ENCODE data around the gene SNAP25.

SNAP25 gene

DNA sequence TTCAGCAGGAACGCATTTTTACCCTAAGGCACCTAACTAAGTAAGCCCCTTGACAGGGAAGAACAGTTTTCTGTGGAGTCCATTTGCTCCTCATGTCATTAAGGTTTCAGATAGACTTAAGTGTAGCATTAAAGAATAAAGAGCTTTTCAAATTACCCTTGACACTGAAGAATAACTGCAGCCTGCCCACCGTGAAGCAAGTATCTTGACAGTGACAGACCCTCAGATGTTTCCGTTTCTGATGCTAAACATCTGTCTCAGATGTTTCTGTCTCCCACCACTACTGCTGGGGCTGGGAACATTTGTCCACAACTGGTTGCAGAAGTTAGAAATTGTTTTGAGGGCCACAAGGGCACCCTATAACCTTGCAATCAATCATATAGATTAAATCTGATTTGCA, 50.0 kb downstream of the SNAP25 start:
- DNase-seq: no peak

GRCh38 chr20:10270630-10271029, 52.0 kb downstream of the SNAP25 start:
- DNase-seq: no peak

- DNase-seq: no peak
Measured at GRCh38 chr20:10271494-10272219, 53.0 kb downstream of the SNAP25 start.

DNA sequence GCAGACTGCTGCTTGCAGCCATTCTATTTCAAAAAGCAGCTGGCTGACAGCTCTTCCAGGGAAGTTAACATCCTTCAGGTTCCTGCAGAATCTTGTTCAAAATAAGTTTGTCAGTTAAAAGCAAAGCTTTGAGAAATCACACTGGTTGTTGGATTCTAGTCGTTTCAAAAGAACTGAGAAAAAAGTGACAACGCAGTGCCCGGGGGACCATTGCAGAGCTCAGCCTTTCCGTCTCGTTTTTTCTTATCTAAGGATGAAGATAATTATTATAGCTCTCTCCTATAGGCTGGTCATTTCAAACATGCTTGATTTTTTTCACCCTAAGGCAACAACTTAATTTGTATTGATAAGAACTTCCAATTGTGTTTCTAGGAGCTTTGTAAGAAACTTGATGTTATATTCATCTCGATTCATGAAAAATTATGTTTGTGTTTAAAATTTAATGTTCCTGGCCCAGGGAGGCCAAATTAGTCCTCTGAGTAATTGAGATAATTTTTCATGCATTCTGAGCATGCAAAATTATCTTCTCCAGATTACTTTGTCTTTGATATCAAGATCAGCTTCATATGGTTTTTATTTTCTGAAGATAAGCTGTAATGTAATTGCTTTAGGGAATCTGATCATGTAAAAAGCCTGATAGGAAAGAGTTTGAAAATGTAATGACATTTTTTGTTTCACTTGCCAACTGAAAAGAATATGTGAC, 58.4 kb downstream of the SNAP25 start:
- no peak for DNase-seq

DNA sequence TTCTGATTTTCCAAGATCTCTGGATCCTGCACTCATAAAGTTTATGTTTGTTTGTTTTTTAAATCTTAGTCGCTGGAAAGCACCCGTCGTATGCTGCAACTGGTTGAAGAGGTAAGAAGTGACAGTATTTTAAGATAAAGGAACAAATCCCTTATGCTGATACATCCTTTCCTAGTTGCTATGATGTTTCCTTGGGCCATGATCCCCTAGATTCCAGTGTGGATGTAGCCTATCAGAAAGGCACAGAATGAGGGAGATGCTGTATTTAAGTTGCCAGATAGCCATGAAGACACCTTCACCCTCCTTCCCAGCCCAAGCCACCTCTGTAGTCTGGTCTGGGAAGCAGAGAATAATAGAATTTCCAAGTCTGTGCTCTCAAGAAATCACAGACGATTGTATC, 59.0 kb downstream of the SNAP25 start:
- DNase-seq: no peak

- no peak for DNase-seq
Measured at GRCh38 chr20:10278412-10278811, 59.8 kb downstream of the SNAP25 start.

GRCh38 chr20:10280018-10280908, 61.6 kb downstream of the SNAP25 start:
- no peak for DNase-seq

DNA sequence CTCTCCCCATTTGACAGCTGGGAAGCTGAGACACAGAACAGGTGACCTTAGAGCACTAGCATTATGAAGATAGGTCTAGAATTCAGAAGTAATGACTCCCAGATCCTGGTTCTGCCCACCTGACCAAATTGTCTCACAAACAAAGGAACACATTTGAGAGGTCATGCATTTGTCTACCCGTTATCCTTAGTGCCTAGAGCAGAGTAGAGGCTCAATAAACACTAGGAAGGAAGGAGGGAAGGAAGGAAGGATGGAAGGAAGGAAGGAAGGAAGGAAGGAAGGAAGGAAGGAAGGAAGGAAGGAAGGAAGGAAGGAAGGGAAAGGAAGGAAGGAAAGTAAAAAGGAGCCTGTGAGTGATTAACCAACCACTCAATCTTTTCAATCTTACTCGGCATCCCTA, 63.3 kb downstream of the SNAP25 start:
- no peak for DNase-seq

- DNase-seq: no peak
Measured at GRCh38 chr20:10282979-10283456, 64.4 kb downstream of the SNAP25 start.

GRCh38 chr20:10286356-10286755, 67.7 kb downstream of the SNAP25 start:
- no peak for DNase-seq

DNA sequence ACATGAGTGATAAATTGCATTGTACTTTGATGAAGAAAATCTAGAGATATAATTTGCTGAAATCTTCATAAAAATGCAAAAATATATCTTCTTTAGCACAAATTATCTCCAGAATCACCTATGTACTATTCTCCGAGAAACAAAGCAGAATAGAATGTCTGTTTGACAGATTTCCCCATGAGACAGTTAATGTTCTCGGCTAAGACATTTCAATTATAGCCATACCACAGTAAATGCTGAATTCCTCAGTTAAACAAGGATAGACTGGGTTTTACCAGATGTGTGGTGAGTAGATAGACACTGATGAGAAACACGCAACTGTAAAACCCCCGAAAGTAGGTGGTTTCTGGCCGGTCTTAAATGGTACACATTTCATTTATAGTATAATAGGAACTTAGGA, 69.8 kb downstream of the SNAP25 start:
- DNase-seq: no peak

- DNase-seq: no peak
Measured at GRCh38 chr20:10288954-10289646, 70.5 kb downstream of the SNAP25 start.

- DNase-seq: no peak
Measured at GRCh38 chr20:10291568-10292248, 73.1 kb downstream of the SNAP25 start.

DNA sequence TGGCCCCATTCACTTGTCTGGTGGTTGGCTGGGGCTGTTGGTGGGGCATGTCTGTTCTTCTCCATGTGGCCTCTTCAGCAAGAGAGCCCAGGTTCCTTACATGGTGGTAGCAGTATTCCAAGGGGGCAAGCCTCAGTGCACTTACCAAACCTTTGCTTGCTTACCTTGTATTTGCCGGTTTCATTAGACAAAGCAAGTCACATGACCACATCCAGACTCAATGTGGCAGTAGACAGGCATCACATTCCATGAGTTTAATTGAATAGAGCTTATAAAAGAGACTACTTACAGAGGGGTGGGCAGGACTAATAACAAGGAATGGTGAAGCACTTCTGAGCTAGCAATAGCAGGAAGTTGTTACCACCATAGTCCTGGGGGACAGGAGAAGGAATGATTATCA, 78.6 kb downstream of the SNAP25 start:
- no peak for DNase-seq

DNA sequence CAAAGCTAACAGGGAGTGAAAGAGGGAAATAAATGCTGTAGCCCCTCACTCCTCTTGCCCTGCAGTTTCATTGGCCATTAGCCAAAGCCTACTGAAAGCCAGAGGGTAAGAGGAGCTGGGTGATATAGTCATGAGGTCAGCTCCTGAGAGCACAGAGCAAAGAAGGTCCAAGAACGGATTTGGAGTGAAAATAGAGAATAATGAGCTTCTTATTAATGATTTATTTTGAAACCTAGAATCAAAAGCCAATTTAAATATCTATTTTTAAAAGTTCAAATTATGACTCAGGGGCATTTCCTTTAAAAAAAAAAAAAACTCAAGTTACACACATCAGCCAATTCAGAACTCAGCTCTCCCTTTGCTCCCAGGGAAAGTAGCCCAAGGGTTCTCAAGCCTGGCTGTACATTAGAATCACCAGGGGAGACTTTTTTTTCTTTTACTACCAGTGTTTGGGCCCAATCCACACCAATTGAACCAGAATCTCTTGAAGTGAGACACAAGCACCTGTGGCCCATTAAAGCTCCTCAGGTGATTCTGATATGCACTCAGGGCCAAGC, 79.1 kb downstream of the SNAP25 start:
- peak; percentile 89 for DNase-seq

- no peak for DNase-seq
Measured at GRCh38 chr20:10300582-10301446, 82.2 kb downstream of the SNAP25 start.

- DNase-seq: no peak
Measured at GRCh38 chr20:10303852-10304251, 85.2 kb downstream of the SNAP25 start.

- no peak for DNase-seq
Measured at GRCh38 chr20:10304471-10305046, 85.9 kb downstream of the SNAP25 start.

DNA sequence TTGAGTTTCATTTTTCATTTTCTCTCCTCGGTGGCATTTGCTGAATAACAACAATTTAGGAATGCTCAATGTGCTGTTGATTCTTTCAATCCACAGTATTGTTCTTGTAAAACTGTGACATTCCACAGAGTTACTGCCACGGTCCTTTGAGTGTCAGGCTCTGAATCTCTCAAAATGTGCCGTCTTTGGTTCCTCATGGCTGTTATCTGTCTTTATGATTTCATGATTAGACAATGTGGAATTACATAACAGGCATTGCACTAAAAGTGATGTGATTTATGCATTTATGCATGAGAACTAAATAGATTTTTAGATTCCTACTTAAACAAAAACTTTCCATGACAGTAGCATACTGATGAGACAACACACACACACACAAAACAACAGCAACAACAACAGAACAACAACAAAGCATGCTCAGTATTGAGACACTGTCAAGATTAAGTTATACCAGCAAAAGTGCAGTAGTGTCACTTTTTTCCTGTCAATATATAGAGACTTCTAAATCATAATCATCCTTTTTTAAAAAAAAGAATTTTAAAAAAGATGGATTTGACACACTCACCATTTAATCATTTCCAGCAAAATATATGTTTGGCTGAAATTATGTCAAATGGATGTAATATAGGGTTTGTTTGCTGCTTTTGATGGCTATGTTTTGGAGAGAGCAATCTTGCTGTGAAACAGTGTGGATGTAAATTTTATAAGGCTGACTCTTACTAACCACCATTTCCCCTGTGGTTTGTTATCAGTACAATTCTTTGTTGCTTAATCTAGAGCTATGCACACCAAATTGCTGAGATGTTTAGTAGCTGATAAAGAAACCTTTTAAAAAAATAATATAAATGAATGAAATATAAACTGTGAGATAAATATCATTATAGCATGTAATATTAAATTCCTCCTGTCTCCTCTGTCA, 88.1 kb downstream of the SNAP25 start:
- no peak for DNase-seq

Measured in DMS79 treated with DMSO at 0.1 percent for 48 hours (cell line).